Mesenchymal stem cell (in vitro differentiated cells and primary cell): ENCODE results near the gene RHOBTB3.

Source experiments
- DNase-seq: peaks from one replicate; pipeline ENCODE4 v3.0.0-alpha.2; 2013
- H2AFZ ChIP-seq: one replicate; pipeline ENCODE4 v1.6.1; 2013; ENCODE audit warnings: low read depth, mild to moderate bottlenecking, control low read depth, inconsistent platforms, low read length, moderate library complexity
- H2AK5ac ChIP-seq: 2 replicates; pipeline ENCODE4 v1.6.1; 2013; ENCODE audit warnings: low read length, moderate library complexity, mild to moderate bottlenecking, inconsistent platforms; ENCODE audit not compliant: severe bottlenecking
- H2BK120ac ChIP-seq: one replicate; pipeline ENCODE4 v1.6.1; 2013; ENCODE audit warnings: low read depth, mild to moderate bottlenecking, inconsistent platforms, low read length, moderate library complexity
- H2BK12ac ChIP-seq, 2 experiments: one replicate each; pipeline ENCODE4 v1.6.1; 2013; ENCODE audit warnings: inconsistent platforms in 2 of 2, low read length in 2 of 2, mild to moderate bottlenecking in 2 of 2, moderate library complexity in 2 of 2, control low read depth in 1 of 2
- H2BK15ac ChIP-seq: one replicate; pipeline ENCODE4 v1.6.1; 2013; ENCODE audit warnings: mild to moderate bottlenecking, low read depth, inconsistent platforms; ENCODE audit not compliant: poor library complexity, severe bottlenecking
- H2BK5ac ChIP-seq: 2 replicates; pipeline ENCODE4 v1.6.1; 2013; ENCODE audit warnings: low read depth, mild to moderate bottlenecking, low read length, control low read depth, inconsistent platforms; ENCODE audit not compliant: poor library complexity, severe bottlenecking
- H3K14ac ChIP-seq, 2 experiments: one replicate each; pipeline ENCODE4 v1.6.1; 2013; ENCODE audit warnings: inconsistent platforms in 2 of 2, low read length in 2 of 2, control low read depth in 1 of 2, mild to moderate bottlenecking in 1 of 2, moderate library complexity in 1 of 2
- H3K18ac ChIP-seq, 2 experiments: one replicate each; pipeline ENCODE4 v1.6.1; 2013; ENCODE audit warnings: inconsistent platforms in 2 of 2, low read length in 2 of 2, control low read depth in 1 of 2, low read depth in 1 of 2, mild to moderate bottlenecking in 1 of 2
- H3K23ac ChIP-seq, 2 experiments: one replicate each; pipeline ENCODE4 v1.6.1; 2013; ENCODE audit warnings: inconsistent platforms in 2 of 2, low read length in 2 of 2, mild to moderate bottlenecking in 2 of 2, moderate library complexity in 2 of 2, control low read depth in 1 of 2
- H3K27ac ChIP-seq: 2 replicates; pipeline ENCODE4 v1.5.1; 2013; ENCODE audit warnings: mild to moderate bottlenecking, moderate library complexity, low read length, control low read depth, inconsistent platforms; ENCODE audit not compliant: poor library complexity, severe bottlenecking
- H3K27me3 ChIP-seq, 2 experiments: 2 replicates each; pipeline versions ENCODE4 v1.6.1 to v1.7.0; 2013; ENCODE audit warnings: low read length in 2 of 2, mild to moderate bottlenecking in 2 of 2, moderate library complexity in 2 of 2, control low read depth in 1 of 2, inconsistent platforms in 1 of 2; ENCODE audit not compliant: control insufficient read depth in 1 of 2, insufficient read depth in 1 of 2
- H3K36me3 ChIP-seq, 2 experiments: 2 replicates each; pipeline versions ENCODE4 v1.6.1 to v1.7.0; 2013; ENCODE audit warnings: low read length in 2 of 2, control low read depth in 1 of 2, inconsistent platforms in 1 of 2, low read depth in 1 of 2, mild to moderate bottlenecking in 1 of 2; ENCODE audit not compliant: insufficient read depth in 2 of 2, control insufficient read depth in 1 of 2
- H3K4ac ChIP-seq, 2 experiments: one replicate each; pipeline ENCODE4 v1.6.1; 2013; ENCODE audit warnings: inconsistent platforms in 2 of 2, low read length in 2 of 2, mild to moderate bottlenecking in 2 of 2, moderate library complexity in 2 of 2, control low read depth in 1 of 2, low read depth in 1 of 2
- H3K4me1 ChIP-seq: 2 replicates; pipeline ENCODE4 v1.6.1; 2013; ENCODE audit warnings: low read depth, low read length, control low read depth; ENCODE audit not compliant: control insufficient read depth, insufficient read depth
- H3K4me2 ChIP-seq: 2 replicates; pipeline ENCODE4 v1.6.1; 2013; ENCODE audit warnings: low read length, mild to moderate bottlenecking, inconsistent platforms; ENCODE audit not compliant: poor library complexity, severe bottlenecking
- H3K4me3 ChIP-seq, 2 experiments: 2 replicates each; pipeline versions ENCODE4 v1.5.1 to v1.7.0; 2013; ENCODE audit warnings: low read length in 2 of 2, mild to moderate bottlenecking in 2 of 2, control low read depth in 1 of 2, low read depth in 1 of 2; ENCODE audit not compliant: insufficient read depth in 1 of 2
- H3K79me1 ChIP-seq: replicated peaks from 2 replicates; pipeline ENCODE4 v1.6.1; 2013; ENCODE audit warnings: mild to moderate bottlenecking, control low read depth, low read length, inconsistent platforms; ENCODE audit not compliant: poor library complexity, severe bottlenecking
- H3K9ac ChIP-seq: 2 replicates; pipeline ENCODE4 v1.7.0; 2013; ENCODE audit warnings: mild to moderate bottlenecking, low read length, moderate library complexity
- H3K9me3 ChIP-seq: 2 replicates; pipeline ENCODE4 v1.7.0; 2013; ENCODE audit warnings: mild to moderate bottlenecking, low read length; ENCODE audit not compliant: control insufficient read depth
- H4K8ac ChIP-seq: one replicate; pipeline ENCODE4 v1.6.1; 2013; ENCODE audit warnings: inconsistent platforms, mild to moderate bottlenecking, low read length, moderate library complexity
- H4K91ac ChIP-seq: one replicate; pipeline ENCODE4 v1.6.1; 2013; ENCODE audit warnings: mild to moderate bottlenecking, low read length, inconsistent platforms
- WGBS: methylation state at CpG from one replicate; pipeline ENCODE4 v1.1.7; 2013; ENCODE audit warnings: mixed read lengths; 5-methylcytosine and 5-hydroxymethylcytosine counted together

RHOBTB3 gene

GRCh38 chr5:95808013-95808685, 77.0 kb downstream of the RHOBTB3 start:
- no peak overlapping the region for H3K4ac ChIP-seq
- no peaks in the 10 kb centered on the region for H3K27me3 ChIP-seq
- 90% methylated on average over 6 of the region's 7 CpGs for WGBS
- H3K79me1 ChIP-seq, result peaks cover 8% of the 10 kb centered on the region
- H3K9me3 ChIP-seq, result peaks cover 6% of the 10 kb centered on the region
- H3K9ac ChIP-seq, result peak overlapping the region; percentile 73
- DNase-seq, result no peak
- H3K14ac ChIP-seq, result peak overlapping the region in 1 of 2 experiments; percentile 57
- H3K4me3 ChIP-seq, result peak overlapping the region in 1 of 2 experiments; percentile 58
- H3K18ac ChIP-seq, result peak overlapping the region in 1 of 2 experiments; percentile 37
- H3K4me1 ChIP-seq, result peaks cover 26% of the 10 kb centered on the region
- H2BK5ac ChIP-seq, result no peak overlapping the region
- peak overlapping the region; percentile 2 for H3K27ac ChIP-seq
- H2AK5ac ChIP-seq, result peak overlapping the region; percentile 98
- peak overlapping the region; percentile 63 for H4K91ac ChIP-seq
- no peak overlapping the region for H2BK15ac ChIP-seq
- H3K36me3 ChIP-seq, result peaks cover 3 to 20% of the 10 kb centered on the region in 2 experiments
- H3K23ac ChIP-seq, result no peak overlapping the region
- no peak overlapping the region for H2AFZ ChIP-seq
- no peak overlapping the region for H2BK120ac ChIP-seq
- peak overlapping the region in 1 of 2 experiments; percentile 54 for H2BK12ac ChIP-seq
- H4K8ac ChIP-seq, result peak overlapping the region; percentile 14
- no peak overlapping the region for H3K4me2 ChIP-seq

DNA sequence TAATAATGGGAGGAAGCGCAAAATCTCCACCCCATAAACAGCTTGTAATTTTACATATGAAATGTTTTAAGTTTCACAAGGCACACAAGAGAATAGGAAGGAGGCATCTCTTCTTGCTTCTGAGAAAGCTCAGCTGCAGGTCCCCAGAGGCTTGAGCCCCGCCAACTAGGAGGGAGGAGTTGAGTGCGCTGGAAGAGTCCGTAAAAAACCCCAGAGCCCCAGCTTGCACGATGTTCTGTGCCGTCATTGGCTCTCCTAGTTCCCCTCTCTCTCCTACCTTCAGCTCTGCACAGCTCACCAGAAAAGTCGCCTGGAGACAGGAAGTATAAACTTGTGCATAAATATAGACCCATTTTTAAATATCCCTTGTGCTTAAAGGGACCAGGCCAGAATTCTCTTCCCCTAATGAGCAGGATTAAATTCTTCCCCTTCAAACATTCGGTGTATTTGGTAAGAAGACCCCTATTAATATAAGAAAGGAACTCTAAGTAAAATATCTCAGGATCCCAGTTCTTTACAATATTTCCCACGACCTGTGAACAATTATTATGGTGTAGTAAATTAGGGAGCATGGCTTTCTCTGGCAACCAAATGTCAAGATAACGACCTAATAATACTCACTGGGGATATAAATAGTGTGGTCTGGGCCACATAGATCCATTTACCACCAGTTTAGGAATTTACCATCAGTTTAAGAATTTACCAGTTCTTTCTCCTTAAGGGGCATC, 77.7 kb downstream of the RHOBTB3 start:
- Histone ChIP-seq H2AK5ac (peak overlapping the region; percentile 93), H3K36me3 (peaks cover 3 to 27% of the 10 kb centered on the region in 2 experiments), H3K27ac (peak overlapping the region; percentile 100), H3K4ac (no peak overlapping the region), H3K23ac (no peak overlapping the region), H3K4me3 (peak overlapping the region in 1 of 2 experiments; percentile 58), H3K9me3 (peaks cover 6% of the 10 kb centered on the region), H4K8ac (no peak overlapping the region), H3K79me1 (peaks cover 12% of the 10 kb centered on the region), H3K4me2 (no peak overlapping the region), H2BK120ac (peak overlapping the region; percentile 50), H2AFZ (no peak overlapping the region), H3K18ac (no peak overlapping the region), H2BK12ac (no peak overlapping the region), H3K27me3 (no peaks in the 10 kb centered on the region), H2BK15ac (no peak overlapping the region), H3K4me1 (peaks cover 21% of the 10 kb centered on the region), H3K14ac (no peak overlapping the region), H2BK5ac (no peak overlapping the region), H3K9ac (peak overlapping the region; percentile 73), H4K91ac (no peak overlapping the region)
- peak; percentile 86 for DNase-seq
- WGBS, result 13% methylated on average over 3 of the region's 10 CpGs

DNA sequence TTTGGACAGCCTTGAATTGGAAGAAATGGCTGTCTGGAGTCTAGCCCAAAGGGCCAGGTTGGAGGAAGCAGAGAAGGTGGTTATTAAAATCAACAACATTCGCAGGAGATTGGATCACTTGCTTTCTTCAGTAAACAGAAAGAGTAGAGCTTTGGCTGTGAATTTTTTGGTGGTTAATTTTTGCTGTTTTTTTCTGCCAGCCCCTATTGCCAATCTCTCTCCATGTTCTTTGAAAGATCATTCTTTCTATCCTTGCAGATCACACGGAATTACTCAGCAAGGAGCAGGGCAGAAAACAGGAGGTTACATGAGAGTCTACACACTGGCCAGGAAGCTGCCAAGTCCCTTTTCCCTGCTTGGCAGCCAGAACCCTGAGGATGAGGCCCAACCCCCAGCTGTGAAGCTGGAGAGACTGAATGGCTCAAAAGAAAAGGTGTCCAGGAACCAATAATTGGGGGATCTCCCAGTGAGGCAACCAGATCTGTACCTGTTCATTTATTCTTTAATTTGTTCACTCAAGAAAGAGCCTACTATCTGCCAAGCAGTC, 78.4 kb downstream of the RHOBTB3 start:
- Histone ChIP-seq H3K4me1 (peaks cover 21% of the 10 kb centered on the region), H3K36me3 (peaks cover 3 to 33% of the 10 kb centered on the region in 2 experiments), H2BK12ac (peak overlapping the region in 1 of 2 experiments; percentile 73), H3K4me2 (no peak overlapping the region), H3K27me3 (no peaks in the 10 kb centered on the region), H3K4me3 (peak overlapping the region in 1 of 2 experiments; percentile 58), H2BK5ac (peak overlapping the region; percentile 15), H3K9ac (peak overlapping the region; percentile 73), H3K27ac (peak overlapping the region; percentile 100), H2BK15ac (no peak overlapping the region), H3K14ac (no peak overlapping the region), H2AFZ (no peak overlapping the region), H2BK120ac (peak overlapping the region; percentile 50), H3K9me3 (peaks cover 6% of the 10 kb centered on the region), H3K18ac (no peak overlapping the region), H4K8ac (peak overlapping the region; percentile 39), H4K91ac (no peak overlapping the region), H3K4ac (peak overlapping the region in 1 of 2 experiments; percentile 3), H3K79me1 (peaks cover 14% of the 10 kb centered on the region), H3K23ac (no peak overlapping the region), H2AK5ac (peak overlapping the region; percentile 93)
- DNase-seq, result peak; percentile 49
- 57% methylated on average over 2 of the region's 2 CpGs for WGBS
